ENCODE data around the gene S100P. TPM values are rescaled to one million over a fixed set of nuclear protein-coding genes. Genes with fewer than 3 reads are reported as not detected.

S100P gene
- polyA plus RNA-seq, 2 of the 4 experiments (the other 2 are of a cell fraction), result 20.9 to 171 TPM

DNA sequence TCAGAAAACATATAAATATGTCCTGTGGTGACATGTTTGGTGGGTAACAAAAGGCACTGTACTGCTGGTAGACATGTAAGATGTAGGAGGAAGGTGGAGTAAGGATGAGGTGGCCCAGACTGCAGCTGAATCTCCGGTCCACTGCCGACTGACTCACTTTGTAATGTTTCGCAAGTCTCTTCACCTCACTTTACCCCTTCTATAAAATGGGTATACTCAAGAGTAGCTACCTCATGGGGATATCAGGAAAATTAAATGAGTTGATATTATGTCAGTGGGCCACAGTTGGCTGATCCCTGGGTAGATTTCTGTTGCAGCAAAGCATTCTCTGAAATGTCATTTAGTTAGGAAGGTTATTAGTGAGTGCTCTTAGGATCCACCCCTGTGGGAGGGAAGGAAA, 31.1 kb upstream of the S100P start:
- Histone ChIP-seq H3K27ac (no peak overlapping the region), H3K4me1 (peaks cover 4% of the 10 kb centered on the region; the same call in 1 of the 3 replicates), H3K4me2 (no peak overlapping the region), H3K9me3 (no peaks in the 10 kb centered on the region), H3K4me3 (no peak overlapping the region)
- ChIA-PET CTCF (interaction anchor here (1.3 to 2.3 kb wide), 2 partner anchors 11 to 14 kb away, joined by 4 to 5 read pairs; no protein-coding TSS in a partner anchor), POLR2A (no interaction called here)
- TF ChIP-seq, protein P1, sequence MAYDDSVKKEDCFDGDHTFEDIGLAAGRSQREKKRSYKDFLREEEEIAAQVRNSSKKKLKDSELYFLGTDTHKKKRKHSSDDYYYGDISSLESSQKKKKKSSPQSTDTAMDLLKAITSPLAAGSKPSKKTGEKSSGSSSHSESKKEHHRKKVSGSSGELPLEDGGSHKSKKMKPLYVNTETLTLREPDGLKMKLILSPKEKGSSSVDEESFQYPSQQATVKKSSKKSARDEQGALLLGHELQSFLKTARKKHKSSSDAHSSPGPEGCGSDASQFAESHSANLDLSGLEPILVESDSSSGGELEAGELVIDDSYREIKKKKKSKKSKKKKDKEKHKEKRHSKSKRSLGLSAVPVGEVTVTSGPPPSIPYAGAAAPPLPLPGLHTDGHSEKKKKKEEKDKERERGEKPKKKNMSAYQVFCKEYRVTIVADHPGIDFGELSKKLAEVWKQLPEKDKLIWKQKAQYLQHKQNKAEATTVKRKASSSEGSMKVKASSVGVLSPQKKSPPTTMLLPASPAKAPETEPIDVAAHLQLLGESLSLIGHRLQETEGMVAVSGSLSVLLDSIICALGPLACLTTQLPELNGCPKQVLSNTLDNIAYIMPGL (CRISPR knock-in tag; IDR thresholded peaks at IDR 0.05; ENCODE audit: borderline replicate concordance), result no peak
- TF ChIP-seq E2F6 (IDR thresholded peaks at IDR 0.05; ENCODE audit: borderline replicate concordance, low read depth) (no peak), CEBPB (IDR thresholded peaks at IDR 0.05) (peak in 1 of 2 experiments; percentile 25; a peak in 1 of 4 replicates)
- 66% methylated on average over 3 of the region's 3 CpGs for WGBS (ENCODE audit: missing lambda C conversion rate)
- FAIRE-seq (no peak), DNase-seq (ENCODE audit: low read depth in 1 of 2, low spot score in 1 of 2) (no peak), ATAC-seq (no peak)

- no peak for FAIRE-seq
- H3K27ac ChIP-seq, result peak overlapping the region; percentile 27 to 59; a peak in 3 of 6 replicates
- peak in 1 of 2 experiments; percentile 14; a peak in 2 of 6 replicates for ATAC-seq
- H3K4me1 ChIP-seq, result peaks cover 7% of the 10 kb centered on the region; the same call in 2 of the 3 replicates
- CTCF ChIA-PET, result interaction anchor here (0.6 to 2.3 kb wide), 14 partner anchors 12 to 334 kb away, joined by 3 to 6 read pairs (median 4); no protein-coding TSS in a partner anchor
- H3K4me2 ChIP-seq, result peak overlapping the region; percentile 81
- H3K4me3 ChIP-seq, result peak overlapping the region; percentile 38; the same call in 2 of the 3 replicates
- POLR2A ChIA-PET, result interaction anchor here (1.0 to 1.6 kb wide), 2 partner anchors 10 to 23 kb away, joined by 13 to 14 read pairs; partner anchors contain the start of gene MRFAP1
- H3K9me3 ChIP-seq, result no peaks in the 10 kb centered on the region
- DNase-seq (ENCODE audit: low read depth in 1 of 2, low spot score in 1 of 2), result no peak
- 70% methylated on average over 29 of the region's 55 CpGs for WGBS (ENCODE audit: missing lambda C conversion rate)
- TF ChIP-seq FOXS1 (CRISPR knock-in tag; IDR thresholded peaks at IDR 0.05) (no peak), CBX8 (IDR thresholded peaks at IDR 0.05) (no peak)
Observed at GRCh38 chr4:6663596-6664393, 29.9 kb upstream of the S100P start.

DNA sequence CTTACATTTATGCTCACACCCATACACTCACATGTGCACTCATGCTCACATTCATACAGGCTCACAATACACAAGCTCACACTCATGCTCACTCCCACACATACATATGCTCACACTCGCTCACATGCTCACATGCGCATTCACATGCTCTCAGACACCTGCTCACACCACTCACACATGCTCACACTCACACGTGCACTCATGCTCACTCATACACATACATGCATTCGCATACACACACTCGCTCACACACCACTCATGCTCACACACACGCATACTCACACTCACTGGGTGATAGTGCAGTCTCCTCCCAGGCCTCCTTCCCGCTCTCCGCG, 28.4 kb upstream of the S100P start:
- Histone ChIP-seq H3K4me1 (peaks cover 7% of the 10 kb centered on the region; the same call in 2 of the 3 replicates), H3K9me3 (no peaks in the 10 kb centered on the region), H3K27ac (no peak overlapping the region), H3K4me3 (no peak overlapping the region), H3K4me2 (no peak overlapping the region)
- DNase-seq (ENCODE audit: low read depth in 1 of 2, low spot score in 1 of 2), result no peak
- WGBS (ENCODE audit: missing lambda C conversion rate), result 95% methylated on average over 9 of the region's 9 CpGs
- TF ChIP-seq JUNB (IDR thresholded peaks at IDR 0.05) (no peak), ZC3H11A (IDR thresholded peaks at IDR 0.05) (no peak), E2F6 (IDR thresholded peaks at IDR 0.05; ENCODE audit: borderline replicate concordance, low read depth) (no peak), CHD2 (IDR thresholded peaks at IDR 0.05; ENCODE audit: low read length, partially characterized antibody) (no peak), POLR2AphosphoS2 (conservative IDR thresholded peaks at IDR 0.05; ENCODE audit: low read length) (no peak), ZSCAN20 (CRISPR knock-in tag; IDR thresholded peaks at IDR 0.05) (no peak), TP53 (CRISPR knock-in tag; IDR thresholded peaks at IDR 0.05) (no peak), EHMT2 (IDR thresholded peaks at IDR 0.05; ENCODE audit: low read depth) (no peak), JUN (IDR thresholded peaks at IDR 0.05) (no peak), TFCP2L1 (CRISPR knock-in tag; IDR thresholded peaks at IDR 0.05) (no peak)
- TF ChIP-seq, protein P2, sequence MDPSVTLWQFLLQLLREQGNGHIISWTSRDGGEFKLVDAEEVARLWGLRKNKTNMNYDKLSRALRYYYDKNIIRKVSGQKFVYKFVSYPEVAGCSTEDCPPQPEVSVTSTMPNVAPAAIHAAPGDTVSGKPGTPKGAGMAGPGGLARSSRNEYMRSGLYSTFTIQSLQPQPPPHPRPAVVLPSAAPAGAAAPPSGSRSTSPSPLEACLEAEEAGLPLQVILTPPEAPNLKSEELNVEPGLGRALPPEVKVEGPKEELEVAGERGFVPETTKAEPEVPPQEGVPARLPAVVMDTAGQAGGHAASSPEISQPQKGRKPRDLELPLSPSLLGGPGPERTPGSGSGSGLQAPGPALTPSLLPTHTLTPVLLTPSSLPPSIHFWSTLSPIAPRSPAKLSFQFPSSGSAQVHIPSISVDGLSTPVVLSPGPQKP (IDR thresholded peaks at IDR 0.05; ENCODE audit: low read depth, low read length), result no peak
- ATAC-seq, result no peak
- FAIRE-seq, result no peak
- POLR2A ChIA-PET, result interaction anchor here (1.6 kb wide), 1 partner anchor 8 kb away, joined by 14 read pairs; a partner anchor contains a TSS
- CTCF ChIA-PET, result interaction anchor here (0.7 to 1.6 kb wide), 2 partner anchors 16 to 114 kb away, joined by 3 to 4 read pairs; no protein-coding TSS in a partner anchor

Data from A549 (cell line).